Measurements from ENCODE around the gene CIB1.

Gene CIB1

DNA sequence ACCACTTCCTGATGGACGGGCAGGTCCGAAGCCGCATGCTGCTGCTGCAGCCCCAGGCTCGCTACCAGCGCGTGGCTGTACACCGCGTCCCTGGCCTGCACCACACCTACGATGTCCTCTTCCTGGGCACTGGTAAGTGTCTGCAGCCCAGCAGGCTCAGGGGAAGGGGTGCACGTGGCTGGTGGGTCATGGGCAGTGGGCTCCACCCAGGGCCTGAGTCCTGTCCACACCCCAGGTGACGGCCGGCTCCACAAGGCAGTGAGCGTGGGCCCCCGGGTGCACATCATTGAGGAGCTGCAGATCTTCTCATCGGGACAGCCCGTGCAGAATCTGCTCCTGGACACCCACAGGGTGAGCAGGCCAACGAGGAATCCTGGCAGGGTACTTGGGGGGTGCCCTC, 8.7 kb downstream of the CIB1 start:
- Histone ChIP-seq H3K9ac (ENCODE audit: low read depth, low read length, poor library complexity, severe bottlenecking) (no peak overlapping the region), H2AFZ (ENCODE audit: low read length) (no peak overlapping the region), H3K9me2 (replicated peaks; ENCODE audit: low read depth, low read length) (no peaks in the 10 kb centered on the region), H3K4me2 (ENCODE audit: low read depth, low read length, poor library complexity, severe bottlenecking) (no peak overlapping the region), H3K9me3 (ENCODE audit: insufficient read depth, low read depth, low read length) (no peaks in the 10 kb centered on the region), H3K27me3 (ENCODE audit: insufficient read depth, low read length, poor library complexity, severe bottlenecking) (no peaks in the 10 kb centered on the region), H3F3A (ENCODE audit: low read depth) (no peaks in the 10 kb centered on the region), H3K4me1 (ENCODE audit: insufficient read depth, low read length, poor library complexity, severe bottlenecking) (peaks cover 2% of the 10 kb centered on the region), H3K79me2 (ENCODE audit: insufficient read depth, low read length) (peaks cover under 1% of the 10 kb centered on the region; the same call in 1 of the 2 replicates), H3K4me3 (ENCODE audit: low read length, poor library complexity, severe bottlenecking) (no peak overlapping the region), H4K20me1 (ENCODE audit: insufficient read depth, low read length, poor library complexity, severe bottlenecking) (no peaks in the 10 kb centered on the region), H3K36me3 (ENCODE audit: insufficient read depth, low read length) (peaks cover 59% of the 10 kb centered on the region; the same call in 1 of the 2 replicates)
- no peak for TF ChIP-seq EZH2phosphoT487 (IDR thresholded peaks at IDR 0.05; ENCODE audit: borderline replicate concordance)
- TF ChIP-seq, protein P1, sequence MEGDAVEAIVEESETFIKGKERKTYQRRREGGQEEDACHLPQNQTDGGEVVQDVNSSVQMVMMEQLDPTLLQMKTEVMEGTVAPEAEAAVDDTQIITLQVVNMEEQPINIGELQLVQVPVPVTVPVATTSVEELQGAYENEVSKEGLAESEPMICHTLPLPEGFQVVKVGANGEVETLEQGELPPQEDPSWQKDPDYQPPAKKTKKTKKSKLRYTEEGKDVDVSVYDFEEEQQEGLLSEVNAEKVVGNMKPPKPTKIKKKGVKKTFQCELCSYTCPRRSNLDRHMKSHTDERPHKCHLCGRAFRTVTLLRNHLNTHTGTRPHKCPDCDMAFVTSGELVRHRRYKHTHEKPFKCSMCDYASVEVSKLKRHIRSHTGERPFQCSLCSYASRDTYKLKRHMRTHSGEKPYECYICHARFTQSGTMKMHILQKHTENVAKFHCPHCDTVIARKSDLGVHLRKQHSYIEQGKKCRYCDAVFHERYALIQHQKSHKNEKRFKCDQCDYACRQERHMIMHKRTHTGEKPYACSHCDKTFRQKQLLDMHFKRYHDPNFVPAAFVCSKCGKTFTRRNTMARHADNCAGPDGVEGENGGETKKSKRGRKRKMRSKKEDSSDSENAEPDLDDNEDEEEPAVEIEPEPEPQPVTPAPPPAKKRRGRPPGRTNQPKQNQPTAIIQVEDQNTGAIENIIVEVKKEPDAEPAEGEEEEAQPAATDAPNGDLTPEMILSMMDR (conservative IDR thresholded peaks at IDR 0.05; ENCODE audit: low read length) = no peak

DNA sequence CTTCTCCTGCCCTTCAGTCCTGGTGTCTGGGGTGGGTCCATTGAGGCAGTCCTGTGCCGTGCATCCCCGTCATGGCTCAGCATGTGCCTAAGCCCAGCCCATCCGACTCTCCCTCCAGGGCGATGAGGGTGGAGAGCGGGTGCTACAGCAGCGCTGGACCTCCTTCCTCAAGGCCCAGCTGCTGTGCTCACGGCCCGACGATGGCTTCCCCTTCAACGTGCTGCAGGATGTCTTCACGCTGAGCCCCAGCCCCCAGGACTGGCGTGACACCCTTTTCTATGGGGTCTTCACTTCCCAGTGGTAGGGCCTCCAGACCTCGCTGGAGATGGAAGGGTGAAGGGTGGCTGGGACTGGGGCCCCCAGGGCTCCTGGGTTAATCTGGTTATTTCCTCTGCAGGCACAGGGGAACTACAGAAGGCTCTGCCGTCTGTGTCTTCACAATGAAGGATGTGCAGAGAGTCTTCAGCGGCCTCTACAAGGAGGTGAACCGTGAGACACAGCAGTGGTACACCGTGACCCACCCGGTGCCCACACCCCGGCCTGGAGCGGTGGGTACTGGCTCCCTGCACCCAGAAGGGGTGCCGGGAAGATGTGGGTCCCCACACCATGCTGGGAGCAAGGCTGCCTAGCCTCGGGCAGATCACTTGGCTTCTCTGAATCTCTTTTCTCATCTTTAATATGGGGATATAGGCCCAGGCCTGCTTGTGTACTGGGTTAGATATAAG, 10.1 kb downstream of the CIB1 start:
- H4K20me1 ChIP-seq (ENCODE audit: insufficient read depth, low read length, poor library complexity, severe bottlenecking) = no peaks in the 10 kb centered on the region
- peaks cover 46% of the 10 kb centered on the region; the same call in 1 of the 2 replicates for H3K36me3 ChIP-seq (ENCODE audit: insufficient read depth, low read length)
- H3K9me2 ChIP-seq (replicated peaks; ENCODE audit: low read depth, low read length) = no peaks in the 10 kb centered on the region
- TF ChIP-seq, protein P1 (conservative IDR thresholded peaks at IDR 0.05; ENCODE audit: low read length) = no peak
- no peak for TF ChIP-seq EZH2phosphoT487 (IDR thresholded peaks at IDR 0.05; ENCODE audit: borderline replicate concordance)
- H2AFZ ChIP-seq (ENCODE audit: low read length) = no peak overlapping the region
- no peaks in the 10 kb centered on the region for H3K79me2 ChIP-seq (ENCODE audit: insufficient read depth, low read length)
- H3K9ac ChIP-seq (ENCODE audit: low read depth, low read length, poor library complexity, severe bottlenecking) = no peak overlapping the region
- H3K9me3 ChIP-seq (ENCODE audit: insufficient read depth, low read depth, low read length) = no peaks in the 10 kb centered on the region
- H3K27me3 ChIP-seq (ENCODE audit: insufficient read depth, low read length, poor library complexity, severe bottlenecking) = no peaks in the 10 kb centered on the region
- H3K4me2 ChIP-seq (ENCODE audit: low read depth, low read length, poor library complexity, severe bottlenecking) = no peak overlapping the region
- H3K4me1 ChIP-seq (ENCODE audit: insufficient read depth, low read length, poor library complexity, severe bottlenecking) = no peaks in the 10 kb centered on the region
- H3K4me3 ChIP-seq (ENCODE audit: low read length, poor library complexity, severe bottlenecking) = no peak overlapping the region
- H3F3A ChIP-seq (ENCODE audit: low read depth) = no peaks in the 10 kb centered on the region

GRCh38 chr15:90222547-90222946, 11.2 kb downstream of the CIB1 start:
- H3K4me3 ChIP-seq (ENCODE audit: low read length, poor library complexity, severe bottlenecking) = no peak overlapping the region
- no peaks in the 10 kb centered on the region for H4K20me1 ChIP-seq (ENCODE audit: insufficient read depth, low read length, poor library complexity, severe bottlenecking)
- no peak overlapping the region for H3K9ac ChIP-seq (ENCODE audit: low read depth, low read length, poor library complexity, severe bottlenecking)
- no peaks in the 10 kb centered on the region for H3K4me1 ChIP-seq (ENCODE audit: insufficient read depth, low read length, poor library complexity, severe bottlenecking)
- TF ChIP-seq, protein P1 (conservative IDR thresholded peaks at IDR 0.05; ENCODE audit: low read length) = no peak
- no peak for TF ChIP-seq EZH2phosphoT487 (IDR thresholded peaks at IDR 0.05; ENCODE audit: borderline replicate concordance)
- no peaks in the 10 kb centered on the region for H3K9me3 ChIP-seq (ENCODE audit: insufficient read depth, low read depth, low read length)
- H2AFZ ChIP-seq (ENCODE audit: low read length) = no peak overlapping the region
- H3K4me2 ChIP-seq (ENCODE audit: low read depth, low read length, poor library complexity, severe bottlenecking) = no peak overlapping the region
- no peaks in the 10 kb centered on the region for H3K79me2 ChIP-seq (ENCODE audit: insufficient read depth, low read length)
- H3K27me3 ChIP-seq (ENCODE audit: insufficient read depth, low read length, poor library complexity, severe bottlenecking) = no peaks in the 10 kb centered on the region
- H3F3A ChIP-seq (ENCODE audit: low read depth) = no peaks in the 10 kb centered on the region
- no peaks in the 10 kb centered on the region for H3K9me2 ChIP-seq (replicated peaks; ENCODE audit: low read depth, low read length)
- peaks cover 35% of the 10 kb centered on the region; the same call in 1 of the 2 replicates for H3K36me3 ChIP-seq (ENCODE audit: insufficient read depth, low read length)
